Psoas muscle (tissue), 8 donors: ENCODE measurements around the gene CIZ1. TPM values are rescaled to one million over a fixed set of nuclear protein-coding genes. Genes with fewer than 3 reads are reported as not detected.

ENCODE experiments used
- ATAC-seq, 4 donors: fragments of 200-7000 bp; cut with Tn5 transposase; one replicate each; pipeline ENCODE4 v1.9.1; 2020; ENCODE audit warnings: moderate library complexity in 3 of 4, mild to moderate bottlenecking in 2 of 4
- DNase-seq, 2 donors: peaks; one replicate each; pipeline ENCODE4 v3.0.0-alpha.2; 2020
- H3K27ac ChIP-seq: fragments of 200-600 bp; one replicate; pipeline ENCODE4 v1.8.0; 2022
- H3K27me3 ChIP-seq, 3 donors: fragments of 200-600 bp in 1 of 3; one replicate each; pipeline versions ENCODE4 v1.6.1 to v1.8.0; 2013 to 2022; ENCODE audit warnings: low read length in 2 of 3, mild to moderate bottlenecking in 2 of 3, moderate library complexity in 1 of 3; ENCODE audit not compliant: insufficient read depth in 3 of 3
- H3K36me3 ChIP-seq, 2 donors: fragments of 200-600 bp in 1 of 2; one replicate each; pipeline versions ENCODE4 v1.6.1 to v1.8.0; 2013 to 2022; ENCODE audit warnings: low read depth in 1 of 2, mild to moderate bottlenecking in 1 of 2, moderate library complexity in 1 of 2; ENCODE audit not compliant: insufficient read depth in 1 of 2
- H3K4me1 ChIP-seq: fragments of 200-600 bp; one replicate; pipeline ENCODE4 v1.8.0; 2022
- H3K4me3 ChIP-seq: fragments of 200-600 bp; one replicate; pipeline ENCODE4 v1.8.0; 2022; ENCODE audit warnings: mild to moderate bottlenecking
- H3K9me3 ChIP-seq: fragments of 200-600 bp; one replicate; pipeline ENCODE4 v1.8.0; 2022
- CTCF ChIP-seq: fragments of 200-600 bp; IDR thresholded peaks from one replicate; pipeline ENCODE4 v1.8.0; 2022; ENCODE audit warnings: antibody characterized with exemption
- WGBS, 3 donors: extraction: QIAGEN DNeasy Blood & Tissue Kit; methylation state at CpG; one replicate each; pipeline versions ENCODE4 v1.1.6 to v1.1.7; 2013; 5-methylcytosine and 5-hydroxymethylcytosine counted together
- intact Hi-C, 2 donors: fragments of 100-400 bp; cut with DNase I; formaldehyde crosslinking; loops; one replicate each; pipeline versions ENCODE4 v1.11.0 to v1.14.2; 2022
- polyA plus RNA-seq, 3 donors: library from polyadenylated mRNA; stranded (reverse); fragments of 200-250 nt; gene quantifications; one replicate each; pipeline ENCODE4 v1.2.3, GENCODE V29; 2013
- total RNA-seq, 4 donors: library from RNA; stranded (reverse); fragmentation: NEBNext Ultra II Directional in 2 of 4; extraction: Animal tissue kit (Norgen Biotek cat#: 25700) in 2 of 4; gene quantifications; one replicate each; pipeline versions ENCODE4 v1.2.1 to v1.2.4, GENCODE V29; 2021 to 2023
- donor health status: healthy with polysubstance abuse.
- donor health status: DM: no; HTN: no; CAD: no; lungs with moderate emphysema.
- donor health status: Bipolar disorder and iron deficiency.
- donor health status: healthy.
- donor health status: DM: yes; HTN: yes; CAD: no.
- donor health status: DM: no; HTN: no; CAD: no.
- donor health status: DM: no; HTN: no; CAD: no.
- donor health status: DM: yes; HTN: yes; CAD: no.

CIZ1 gene
- total and polyA plus RNA-seq, 7 donors, result 36.2 to 119 (median 86.0) TPM

DNA sequence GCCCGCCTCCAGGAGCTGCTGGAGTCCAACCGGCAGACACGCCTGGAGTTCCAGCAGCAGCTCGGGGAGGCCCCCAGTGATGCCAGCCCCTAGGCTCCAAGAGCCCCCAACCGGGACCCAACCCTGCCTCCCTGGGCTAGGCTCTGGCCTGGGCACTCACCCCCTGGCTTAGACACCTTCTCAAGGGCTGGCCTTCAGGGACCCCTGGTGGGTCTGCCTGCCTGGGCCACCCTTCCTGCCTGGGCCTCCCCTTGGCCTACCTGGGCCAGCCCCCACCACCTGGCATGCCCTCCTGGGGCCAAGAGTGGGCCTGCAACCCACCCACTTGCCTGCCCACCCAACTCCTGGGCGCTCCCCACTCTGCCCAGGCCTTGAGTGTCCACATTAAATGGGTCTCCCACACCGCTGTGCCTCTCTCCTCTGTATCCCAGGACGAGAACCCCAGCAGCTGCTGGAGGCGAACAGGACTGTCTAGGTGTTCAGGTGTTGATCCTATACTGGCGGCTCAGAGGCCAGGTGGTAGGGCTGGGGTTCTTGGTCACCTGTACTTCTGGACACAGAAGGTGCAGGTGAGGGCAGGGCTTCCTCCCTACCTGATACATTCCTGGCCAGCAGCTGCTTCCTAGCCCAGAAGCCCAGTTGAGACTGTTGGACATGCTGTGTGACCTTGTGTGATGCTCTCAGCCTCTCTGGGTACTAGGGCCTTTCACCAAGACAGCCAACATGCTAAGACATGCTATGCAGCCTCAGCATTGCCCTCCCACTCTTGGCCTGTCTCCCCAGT is 27.7 kb downstream of the CIZ1 start:
- no peak for DNase-seq
- H3K4me3 ChIP-seq, result no peak overlapping the region
- H3K27ac ChIP-seq, result no peak overlapping the region
- H3K36me3 ChIP-seq, result peaks cover 9 to 65% of the 10 kb centered on the region in 2 donors
- H3K4me1 ChIP-seq, result peaks cover 14% of the 10 kb centered on the region
- no peak for TF ChIP-seq CTCF
- WGBS, 3 donors, result 91 to 93% (median 93%) methylated on average over 10 of the region's 10 CpGs
- H3K27me3 ChIP-seq, result no peaks in the 10 kb centered on the region
- intact Hi-C loops, result no loop called here
- no peak for ATAC-seq
- no peaks in the 10 kb centered on the region for H3K9me3 ChIP-seq

GRCh38 chr9:128163027-128163515 is 28.3 kb downstream of the CIZ1 start:
- no peak for TF ChIP-seq CTCF
- DNase-seq (no peak), ATAC-seq (no peak)
- H3K27me3 ChIP-seq, result no peaks in the 10 kb centered on the region
- no peaks in the 10 kb centered on the region for H3K9me3 ChIP-seq
- no peak overlapping the region for H3K4me3 ChIP-seq
- H3K36me3 ChIP-seq, result peaks cover 9 to 59% of the 10 kb centered on the region in 2 donors
- no peak overlapping the region for H3K27ac ChIP-seq
- H3K4me1 ChIP-seq, result peaks cover 14% of the 10 kb centered on the region
- 89 to 96% (median 93%) methylated on average over 6 of the region's 6 CpGs for WGBS, 3 donors
- intact Hi-C loops, result no loop called here

GRCh38 chr9:128162215-128163026 is 29.0 kb downstream of the CIZ1 start:
- no peaks in the 10 kb centered on the region for H3K27me3 ChIP-seq
- 63 to 75% (median 66%) methylated on average over 10 of the region's 10 CpGs for WGBS, 3 donors
- peak; percentile 74 to 83 for DNase-seq
- H3K9me3 ChIP-seq, result no peaks in the 10 kb centered on the region
- H3K4me1 ChIP-seq, result peaks cover 14% of the 10 kb centered on the region
- intact Hi-C loops, result no loop called here
- ATAC-seq, result peak; percentile 61 to 67 (median 66)
- H3K27ac ChIP-seq, result no peak overlapping the region
- H3K4me3 ChIP-seq, result no peak overlapping the region
- peaks cover 9 to 52% of the 10 kb centered on the region in 2 donors for H3K36me3 ChIP-seq
- TF ChIP-seq CTCF, result no peak

GRCh38 chr9:128161215-128161902 is 30.0 kb downstream of the CIZ1 start:
- no peak for TF ChIP-seq CTCF
- Histone ChIP-seq H3K36me3 (peaks cover 9 to 42% of the 10 kb centered on the region in 2 donors), H3K27ac (no peak overlapping the region), H3K27me3 (no peaks in the 10 kb centered on the region), H3K9me3 (no peaks in the 10 kb centered on the region), H3K4me3 (no peak overlapping the region), H3K4me1 (peaks cover 14% of the 10 kb centered on the region)
- 88 to 92% (median 88%) methylated on average over 13 of the region's 13 CpGs for whole genome bisulfite sequencing, 3 donors
- intact Hi-C loops, result no loop called here
- no peak for ATAC-seq
- no peak for DNase-seq
